OCI-LY3 (cell line): Measurements from ENCODE around the gene EN1.

Experiments used
- H2AFZ ChIP-seq: fragments of 200-600, 300-600 bp; shearing (Covaris generic); 2 replicates; pipeline ENCODE4 v1.6.0; 2014; ENCODE audit warnings: antibody characterized with exemption, low read depth, low read length
- H3K27ac ChIP-seq: fragments of 200-600, 300-600 bp; sonication (generic); 2 replicates; pipeline ENCODE4 v1.5.1; 2014; ENCODE audit warnings: mild to moderate bottlenecking, low read length, moderate library complexity, mixed read lengths
- H3K27me3 ChIP-seq: fragments of 200-600, 300-600 bp; sonication (generic); 2 replicates; pipeline ENCODE4 v1.6.1; 2014; ENCODE audit warnings: low read depth, low read length, mixed read lengths
- H3K36me3 ChIP-seq: fragments of 200-600, 300-600 bp; sonication (generic); replicated peaks from 2 replicates; pipeline ENCODE3; 2014; ENCODE audit warnings: low read depth, low read length, mixed read lengths
- H3K4me1 ChIP-seq: fragments of 300-600, 200-600 bp; sonication (generic); 2 replicates; pipeline ENCODE4 v1.6.1; 2014; ENCODE audit warnings: low read length, mixed read lengths
- H3K4me2 ChIP-seq: fragments of 200-600, 300-600 bp; sonication (generic); 2 replicates; pipeline ENCODE4 v1.6.1; 2014; ENCODE audit warnings: low read length, mixed read lengths
- H3K4me3 ChIP-seq: fragments of 300-600, 200-600 bp; sonication (generic); 2 replicates; pipeline ENCODE4 v1.5.1; 2014; ENCODE audit warnings: antibody characterized with exemption, mild to moderate bottlenecking, low read length, moderate library complexity
- H3K79me2 ChIP-seq: fragments of 300-600, 200-600 bp; shearing (Covaris generic); 2 replicates; pipeline ENCODE4 v1.6.1; 2014; ENCODE audit warnings: mild to moderate bottlenecking, low read length, mixed read lengths
- H3K9ac ChIP-seq: fragments of 300-600, 200-600 bp; shearing (Covaris generic); 2 replicates; pipeline ENCODE4 v1.6.0; 2014; ENCODE audit warnings: mild to moderate bottlenecking, low read length, moderate library complexity
- H3K9me3 ChIP-seq: fragments of 200-600, 300-600 bp; shearing (Covaris generic); 2 replicates; pipeline ENCODE4 v1.6.1; 2014; ENCODE audit warnings: low read length, mixed read lengths; ENCODE audit not compliant: insufficient read depth
- H4K20me1 ChIP-seq: fragments of 200-600, 300-600 bp; sonication (generic); 2 replicates; pipeline ENCODE4 v1.6.1; 2016; ENCODE audit warnings: low read length, mixed read lengths; ENCODE audit not compliant: insufficient read depth
- EZH2phosphoT487 ChIP-seq: fragments of 200-600 bp; shearing (Covaris generic); IDR thresholded peaks from 2 replicates; pipeline ENCODE4 v1.6.1; 2018; ENCODE audit warnings: antibody characterized with exemption, mixed run types, low read depth
- TF ChIP-seq, protein P1 (sequence below): fragments of 200-600, 300-600 bp; sonication (generic); IDR thresholded peaks from 2 replicates; pipeline ENCODE4 v1.5.1; 2014; ENCODE audit warnings: antibody characterized with exemption, low read length, low read depth

EN1 gene

DNA sequence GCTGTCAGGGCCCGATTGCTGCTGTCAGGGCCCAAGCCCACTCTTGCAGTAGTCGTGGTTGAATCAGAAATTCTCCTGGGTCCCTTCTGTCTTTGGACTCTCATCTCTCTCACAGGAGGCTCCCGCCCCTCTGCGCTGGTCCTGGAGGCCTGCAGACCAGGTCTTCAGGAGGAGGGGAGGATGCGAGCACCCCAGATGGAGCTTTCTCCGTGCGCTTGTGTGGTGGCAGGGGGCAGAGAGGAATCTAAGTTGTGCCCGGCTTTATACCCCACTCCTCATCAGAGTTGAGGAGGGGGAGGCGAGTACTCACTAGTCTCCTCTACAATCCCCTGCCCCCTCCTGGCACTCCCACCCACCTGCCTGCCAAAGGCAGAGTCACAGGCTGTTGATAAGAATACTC, 10.4 kb downstream of the EN1 start:
- H3K4me1 ChIP-seq, result no peaks in the 10 kb centered on the region
- no peaks in the 10 kb centered on the region for H4K20me1 ChIP-seq
- H3K36me3 ChIP-seq, result no peaks in the 10 kb centered on the region
- no peak overlapping the region for H3K9ac ChIP-seq
- H3K79me2 ChIP-seq, result no peaks in the 10 kb centered on the region
- no peak overlapping the region for H2AFZ ChIP-seq
- no peak overlapping the region for H3K27ac ChIP-seq
- no peak overlapping the region for H3K4me2 ChIP-seq
- H3K4me3 ChIP-seq, result no peak overlapping the region
- H3K27me3 ChIP-seq, result no peaks in the 10 kb centered on the region
- H3K9me3 ChIP-seq, result no peaks in the 10 kb centered on the region
- TF ChIP-seq, protein P1, sequence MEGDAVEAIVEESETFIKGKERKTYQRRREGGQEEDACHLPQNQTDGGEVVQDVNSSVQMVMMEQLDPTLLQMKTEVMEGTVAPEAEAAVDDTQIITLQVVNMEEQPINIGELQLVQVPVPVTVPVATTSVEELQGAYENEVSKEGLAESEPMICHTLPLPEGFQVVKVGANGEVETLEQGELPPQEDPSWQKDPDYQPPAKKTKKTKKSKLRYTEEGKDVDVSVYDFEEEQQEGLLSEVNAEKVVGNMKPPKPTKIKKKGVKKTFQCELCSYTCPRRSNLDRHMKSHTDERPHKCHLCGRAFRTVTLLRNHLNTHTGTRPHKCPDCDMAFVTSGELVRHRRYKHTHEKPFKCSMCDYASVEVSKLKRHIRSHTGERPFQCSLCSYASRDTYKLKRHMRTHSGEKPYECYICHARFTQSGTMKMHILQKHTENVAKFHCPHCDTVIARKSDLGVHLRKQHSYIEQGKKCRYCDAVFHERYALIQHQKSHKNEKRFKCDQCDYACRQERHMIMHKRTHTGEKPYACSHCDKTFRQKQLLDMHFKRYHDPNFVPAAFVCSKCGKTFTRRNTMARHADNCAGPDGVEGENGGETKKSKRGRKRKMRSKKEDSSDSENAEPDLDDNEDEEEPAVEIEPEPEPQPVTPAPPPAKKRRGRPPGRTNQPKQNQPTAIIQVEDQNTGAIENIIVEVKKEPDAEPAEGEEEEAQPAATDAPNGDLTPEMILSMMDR, result no peak

DNA sequence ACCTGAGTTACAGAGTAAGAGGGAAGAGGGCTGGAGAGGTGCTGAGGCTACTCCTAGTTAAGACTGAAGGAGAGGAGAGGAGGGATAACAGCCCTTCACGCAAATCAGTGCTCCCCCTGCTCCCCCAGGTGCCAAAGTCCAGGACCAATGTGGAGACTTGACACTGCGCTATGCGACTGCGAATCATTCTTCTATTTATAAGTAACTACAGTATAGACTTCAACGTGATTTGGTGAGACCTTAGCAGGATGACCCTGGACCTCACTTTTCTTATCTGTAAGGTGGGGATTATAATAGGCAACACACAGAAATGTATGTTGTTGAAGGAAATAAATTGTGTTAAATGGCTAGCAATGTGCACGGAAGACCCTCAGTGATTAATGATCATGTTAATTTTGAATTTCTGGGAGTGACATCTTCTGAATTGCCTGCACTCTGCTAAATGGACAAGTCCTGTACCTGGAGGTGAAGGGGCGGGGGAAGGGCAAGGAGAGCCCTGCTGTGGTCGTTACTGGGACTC, 11.0 kb downstream of the EN1 start:
- Histone ChIP-seq H3K4me1 (no peaks in the 10 kb centered on the region), H2AFZ (no peak overlapping the region), H3K27ac (no peak overlapping the region), H3K79me2 (no peaks in the 10 kb centered on the region), H3K9me3 (no peaks in the 10 kb centered on the region), H4K20me1 (no peaks in the 10 kb centered on the region), H3K27me3 (no peaks in the 10 kb centered on the region), H3K9ac (no peak overlapping the region), H3K36me3 (no peaks in the 10 kb centered on the region), H3K4me3 (no peak overlapping the region), H3K4me2 (no peak overlapping the region)
- no peak for TF ChIP-seq EZH2phosphoT487
- TF ChIP-seq, protein P1, result no peak

- Histone ChIP-seq H3K4me2 (no peak overlapping the region), H3K4me3 (no peak overlapping the region), H3K4me1 (no peaks in the 10 kb centered on the region), H3K27me3 (no peaks in the 10 kb centered on the region), H3K9me3 (no peaks in the 10 kb centered on the region), H3K27ac (no peak overlapping the region), H4K20me1 (no peaks in the 10 kb centered on the region), H3K79me2 (no peaks in the 10 kb centered on the region), H3K36me3 (no peaks in the 10 kb centered on the region), H2AFZ (no peak overlapping the region), H3K9ac (no peak overlapping the region)
- TF ChIP-seq, protein P1, result no peak
- TF ChIP-seq EZH2phosphoT487, result no peak
These were observed 11.6 kb downstream of the EN1 start for GRCh38 chr2:118835746-118836410.

- no peak overlapping the region for H3K4me3 ChIP-seq
- TF ChIP-seq EZH2phosphoT487, result no peak
- TF ChIP-seq, protein P1, result no peak
- H3K4me1 ChIP-seq, result no peaks in the 10 kb centered on the region
- no peaks in the 10 kb centered on the region for H4K20me1 ChIP-seq
- no peaks in the 10 kb centered on the region for H3K27me3 ChIP-seq
- H3K4me2 ChIP-seq, result no peak overlapping the region
- H3K27ac ChIP-seq, result no peak overlapping the region
- H3K36me3 ChIP-seq, result no peaks in the 10 kb centered on the region
- H3K79me2 ChIP-seq, result no peaks in the 10 kb centered on the region
- no peak overlapping the region for H2AFZ ChIP-seq
- H3K9me3 ChIP-seq, result no peaks in the 10 kb centered on the region
- H3K9ac ChIP-seq, result no peak overlapping the region
These were observed 12.3 kb downstream of the EN1 start for GRCh38 chr2:118834901-118835745.
